Panc1 (cell line): ENCODE results near the gene SLC11A2. TPM values are rescaled to one million over a fixed set of nuclear protein-coding genes. Genes with fewer than 3 reads are reported as not detected.

ENCODE experiments used
- ATAC-seq: fragments of 200-7000 bp; cut with Tn5 transposase; 2 replicates; pipeline ENCODE4 v1.9.1; 2020; ENCODE audit warnings: mild to moderate bottlenecking, moderate library complexity
- BruUV-seq: library from RNA; stranded (reverse); fragments of 400-500 nt; replicated peaks from 2 replicates; lab custom pipeline; 2021; lab: Mats Ljungman, UMichigan
- CTCF ChIA-PET: fragments of 300-600 bp; sonication (Branson Sonifier 250); formaldehyde crosslinking; loops from one replicate; lab custom pipeline; 2022; ENCODE audit warnings: antibody characterized with exemption; lab: Charles Lee
- POLR2A ChIA-PET: fragments of 300-600 bp; sonication (Branson Sonifier 250); formaldehyde crosslinking; loops from one replicate; lab custom pipeline; 2022; ENCODE audit warnings: antibody characterized with exemption; lab: Charles Lee
- DNase-seq: peaks from one replicate; pipeline ENCODE4 v3.0.0-alpha.2; 2010; ENCODE audit warnings: low read depth, low spot score
- H3K27ac ChIP-seq: 2 replicates; pipeline ENCODE4 v1.5.1; 2011; ENCODE audit warnings: mild to moderate bottlenecking, low read length, inconsistent platforms
- H3K27me3 ChIP-seq: fragments of 200-500 bp; sonication (Bioruptor generic); 2 replicates; pipeline ENCODE4 v1.6.0; 2014; ENCODE audit warnings: low read length, inconsistent platforms; ENCODE audit not compliant: control insufficient read depth, insufficient read depth
- H3K36me3 ChIP-seq: fragments of 200-500 bp; sonication (Bioruptor generic); 2 replicates; pipeline ENCODE4 v1.5.1; 2014; ENCODE audit warnings: inconsistent platforms, mild to moderate bottlenecking, low read length, moderate library complexity; ENCODE audit not compliant: control insufficient read depth, insufficient read depth
- H3K4me1 ChIP-seq: 2 replicates; pipeline ENCODE4 v1.5.1; 2011; ENCODE audit warnings: inconsistent platforms, mild to moderate bottlenecking, low read length, moderate library complexity; ENCODE audit not compliant: control insufficient read depth, insufficient read depth
- H3K4me3 ChIP-seq, 2 experiments: 2 replicates each; pipeline ENCODE4 v1.5.1; 2011 to 2012; ENCODE audit warnings: low read depth in 2 of 2, low read length in 2 of 2, mild to moderate bottlenecking in 2 of 2, inconsistent platforms in 1 of 2, moderate library complexity in 1 of 2
- H3K9me3 ChIP-seq: fragments of 200-500 bp; sonication (Bioruptor generic); 2 replicates; pipeline ENCODE4 v1.5.1; 2014; ENCODE audit warnings: low read depth, mild to moderate bottlenecking, inconsistent platforms, low read length, moderate library complexity; ENCODE audit not compliant: control insufficient read depth, insufficient read depth
- CTCF ChIP-seq: fragments of 450-650 bp; IDR thresholded peaks from 2 replicates; pipeline ENCODE4 v1.5.1; 2017; ENCODE audit warnings: mild to moderate bottlenecking
- POLR2AphosphoS5 ChIP-seq: IDR thresholded peaks from 2 replicates; pipeline ENCODE4 v1.6.1; 2012; ENCODE audit warnings: mild to moderate bottlenecking, low read depth, low read length, moderate library complexity
- REST ChIP-seq, 2 experiments: IDR thresholded peaks; 2 replicates each; pipeline ENCODE4 v1.6.1; 2011 to 2012; ENCODE audit warnings: low read depth in 2 of 2, control low read depth in 1 of 2, low read length in 1 of 2, mild to moderate bottlenecking in 1 of 2, moderate library complexity in 1 of 2; ENCODE audit not compliant: insufficient read depth in 1 of 2
- SIN3A ChIP-seq: IDR thresholded peaks from 2 replicates; pipeline ENCODE4 v1.6.1; 2012; ENCODE audit warnings: low read depth, mild to moderate bottlenecking, low read length, moderate library complexity, borderline replicate concordance; ENCODE audit not compliant: insufficient read depth
- TCF7L2 ChIP-seq: IDR thresholded peaks from 2 replicates; pipeline ENCODE4 v1.6.1; 2011; ENCODE audit warnings: mild to moderate bottlenecking, low read depth, low read length, inconsistent platforms
- in situ Hi-C: cut with HindIII; loops from 2 replicates; pipeline ENCODE4 v1.10.0; 2016; ENCODE audit warnings: low sequenced_read_pairs, low pct_unique_long_range_greater_than_20kb
- intact Hi-C: fragments of 100-400 bp; cut with micrococcal nuclease; formaldehyde crosslinking; loops from one replicate; pipeline ENCODE4 v1.10.0; 2022; ENCODE audit not compliant: unreplicated experiment
- total RNA-seq: library from RNA; stranded (reverse); gene quantifications from one replicate; pipeline ENCODE4 v1.2.1, GENCODE V29; 2021; ENCODE audit not compliant: unreplicated experiment

The SLC11A2 gene
- total RNA-seq, 1 experiment from 2014 or later = 59.9 TPM

DNA sequence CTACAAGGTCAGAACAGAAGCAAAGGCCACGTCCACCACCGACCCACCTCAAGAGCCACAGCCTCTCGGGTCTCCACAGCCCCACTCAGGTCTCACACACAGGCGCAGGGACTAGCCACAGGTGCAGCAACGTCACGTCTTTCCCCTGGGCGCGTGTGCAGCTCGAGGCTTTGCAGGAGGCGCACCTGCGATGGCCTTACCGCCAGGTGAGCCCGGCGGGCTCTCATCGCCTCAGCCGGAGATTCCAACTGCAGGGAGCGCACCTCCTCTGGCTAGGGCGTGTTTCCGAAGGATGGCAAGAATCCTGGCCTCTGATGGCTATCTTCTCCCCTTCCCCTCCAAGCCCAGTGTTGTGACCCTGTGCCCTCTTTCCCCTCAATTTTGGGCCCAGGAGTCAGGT lies 73.7 kb downstream of the SLC11A2 start, which contains the start of gene HIGD1C:
HIGD1C (plus strand) TSS at position 35 of the 400 bp plus-strand sequence. CDS start 1,455 bp downstream, outside the sequence.
- ChIA-PET CTCF (no interaction called here), POLR2A (no interaction called here)
- in situ Hi-C loops = no loop called here
- TF ChIP-seq TCF7L2 (no peak), REST (IDR thresholded peaks at IDR 0.05; ENCODE audit: insufficient read depth in 1 of 2, low read depth in 2 of 2, low read length in 1 of 2) (no peak), POLR2AphosphoS5 (no peak), SIN3A (no peak), CTCF (no peak)
- BruUV-seq = no TSS peak
- no peaks in the 10 kb centered on the region for H3K4me1 ChIP-seq
- H3K27me3 ChIP-seq = no peaks in the 10 kb centered on the region
- ATAC-seq = no peak
- H3K4me3 ChIP-seq = no peak within 1 kb of the TSS
- H3K27ac ChIP-seq = no peak within 1 kb of the TSS
- no peaks in the 10 kb centered on the region for H3K36me3 ChIP-seq
- intact Hi-C loops = no loop called here
- no peak for DNase-seq
- H3K9me3 ChIP-seq = no peaks in the 10 kb centered on the region

GRCh38 chr12:50951112-50951511 lies 75.1 kb downstream of the SLC11A2 start:
- Histone ChIP-seq H3K36me3 (no peaks in the 10 kb centered on the region), H3K9me3 (no peaks in the 10 kb centered on the region), H3K27ac (no peak overlapping the region), H3K4me3 (no peak overlapping the region), H3K27me3 (no peaks in the 10 kb centered on the region), H3K4me1 (no peaks in the 10 kb centered on the region)
- ATAC-seq (no peak), DNase-seq (no peak)
- TF ChIP-seq CTCF (no peak), POLR2AphosphoS5 (no peak), TCF7L2 (no peak), SIN3A (no peak), REST (IDR thresholded peaks at IDR 0.05; ENCODE audit: insufficient read depth in 1 of 2, low read depth in 2 of 2, low read length in 1 of 2) (no peak)
- in situ Hi-C loops (no loop called here), intact Hi-C loops (no loop called here)
- POLR2A ChIA-PET = no interaction called here
- CTCF ChIA-PET = no interaction called here
- no TSS peak for BruUV-seq
